NCI-H187 treated with DMSO at 0.1 percent for 48 hours (cell line): Measurements from ENCODE around the gene CLEC18A.
"Not testable (repeated sequence)": the region's sequence is repeated elsewhere in the genome, so short reads cannot be mapped to it uniquely, and the experiment has no call there.

Experiments used
- DNase-seq: peaks from one replicate; lab custom pipeline; 2025; lab: John Stamatoyannopoulos, UW

Gene CLEC18A

GRCh38 chr16:69951017-69951671 lies at the start of gene CLEC18A:
Gene CLEC18A, plus strand, starts transcription at chr16:69951334. Its CDS starts 33 bp downstream, at chr16:69951367.
- DNase-seq = not testable (repeated sequence)

- no peak for DNase-seq
These were observed 47.2 kb upstream of the CLEC18A start for GRCh38 chr16:69903865-69904415.

- DNase-seq = no peak
These were observed 46.5 kb upstream of the CLEC18A start for GRCh38 chr16:69904495-69905170.

GRCh38 chr16:69905171-69905555 lies 46.0 kb upstream of the CLEC18A start:
- DNase-seq = no peak

- DNase-seq = no peak
These were observed 44.2 kb upstream of the CLEC18A start for GRCh38 chr16:69906838-69907401.

- DNase-seq = no peak
These were observed 42.1 kb upstream of the CLEC18A start for GRCh38 chr16:69909043-69909442.

GRCh38 chr16:69909760-69910159 lies 41.4 kb upstream of the CLEC18A start:
- no peak for DNase-seq

- no peak for DNase-seq
These were observed 40.2 kb upstream of the CLEC18A start for GRCh38 chr16:69910964-69911363.

- no peak for DNase-seq
These were observed 34.7 kb upstream of the CLEC18A start for GRCh38 chr16:69916462-69916861.

GRCh38 chr16:69917311-69917710 lies 33.8 kb upstream of the CLEC18A start:
- DNase-seq = no peak

GRCh38 chr16:69917739-69918138 lies 33.4 kb upstream of the CLEC18A start:
- DNase-seq = no peak

GRCh38 chr16:69918241-69918640 lies 32.9 kb upstream of the CLEC18A start:
- no peak for DNase-seq

- no peak for DNase-seq
These were observed 30.0 kb upstream of the CLEC18A start for GRCh38 chr16:69921127-69921526.

GRCh38 chr16:69922200-69922599 lies 28.9 kb upstream of the CLEC18A start:
- DNase-seq = no peak

GRCh38 chr16:69924041-69924775 lies 26.9 kb upstream of the CLEC18A start:
- no peak for DNase-seq

- DNase-seq = no peak
These were observed 26.4 kb upstream of the CLEC18A start for GRCh38 chr16:69924777-69925191.

GRCh38 chr16:69925311-69925710 lies 25.8 kb upstream of the CLEC18A start:
- DNase-seq = no peak

- DNase-seq = no peak
These were observed 24.9 kb upstream of the CLEC18A start for GRCh38 chr16:69926241-69926640.

GRCh38 chr16:69927056-69927757 lies 23.9 kb upstream of the CLEC18A start:
- DNase-seq = no peak

- no peak for DNase-seq
These were observed 22.2 kb upstream of the CLEC18A start for GRCh38 chr16:69928856-69929400.

GRCh38 chr16:69929480-69929879 lies 21.7 kb upstream of the CLEC18A start:
- DNase-seq = no peak
